ENCODE results near the gene P3H2. TPM values are rescaled to one million over a fixed set of nuclear protein-coding genes. Genes with fewer than 3 reads are reported as not detected.
A peak's percentile ranks its signal among the peaks of the same experiment; 100 is the strongest.

Gene P3H2
- total and polyA plus RNA-seq, 2 of the 4 experiments (the other 2 are of a cell fraction): 54.7 to 64.3 TPM

- no peaks in the 10 kb centered on the region for H3K27me3 ChIP-seq (ENCODE audit: control insufficient read depth, insufficient read depth, low read length)
- no peak overlapping the region for H3K27ac ChIP-seq (ENCODE audit: insufficient read depth, low read length)
- peaks cover 7 to 46% of the 10 kb centered on the region in 2 experiments; a peak in 3 of 4 replicates for H3K79me1 ChIP-seq (ENCODE audit: low read depth in 1 of 2, low read length in 2 of 2)
- BruUV-seq (replicated peaks): no TSS peak
- intact Hi-C loops (cut with micrococcal nuclease) (no loop called here), in situ Hi-C loops (cut with MboI; ENCODE audit: low sequenced_read_pairs) (no loop called here), dilution Hi-C loops (cut with HindIII; ENCODE audit: low sequenced_read_pairs, unreplicated experiment) (no loop called here)
- H3K4ac ChIP-seq (ENCODE audit: low read depth, low read length): 0 out of 2 replicates have a peak overlapping the region, but pooled peaks have one; percentile 60
- H3K9me1 ChIP-seq (ENCODE audit: insufficient read depth, low read length): 0 out of 2 replicates have a peak, but pooled peaks cover 4% of the 10 kb centered on the region
- no peak overlapping the region for H2AK5ac ChIP-seq (ENCODE audit: low read depth, low read length)
- H4K8ac ChIP-seq (ENCODE audit: low read depth in 2 of 2, low read length in 2 of 2): no peak overlapping the region
- ChIA-PET POLR2A (ENCODE audit: unreplicated experiment) (no interaction called here), CTCF (no interaction called here)
- H2BK15ac ChIP-seq (ENCODE audit: low read depth, low read length): no peak overlapping the region
- no peak overlapping the region for H4K5ac ChIP-seq (ENCODE audit: low read depth, low read length)
- no CpG with 5 or more reads among the region's 3 CpGs for WGBS, 2 experiments (ENCODE audit: extremely low coverage in 2 of 2, insufficient read length in 1 of 2)
- no peaks in the 10 kb centered on the region for H4K20me1 ChIP-seq (ENCODE audit: insufficient read depth, low read length)
- H3K14ac ChIP-seq (replicated peaks; ENCODE audit: low read depth, low read length): no peak overlapping the region; the same call in 1 of the 2 replicates
- no peak overlapping the region for H3K56ac ChIP-seq (ENCODE audit: extremely low read depth, insufficient read depth, low read length)
- H2BK5ac ChIP-seq (ENCODE audit: low read depth, low read length, poor library complexity, severe bottlenecking): no peak overlapping the region
- no peak overlapping the region for H4K91ac ChIP-seq (ENCODE audit: insufficient read depth, low read depth, low read length)
- H3K4me2 ChIP-seq (ENCODE audit: low read depth, low read length): no peak overlapping the region; the same call in 1 of the 2 replicates
- peak overlapping the region; percentile 37; the same call in 1 of the 2 replicates for H3K18ac ChIP-seq (ENCODE audit: low read depth, low read length)
- H2AK9ac ChIP-seq (replicated peaks; ENCODE audit: low read depth, low read length, poor library complexity): no peak overlapping the region
- peaks cover 7% of the 10 kb centered on the region for H3K4me1 ChIP-seq (ENCODE audit: control insufficient read depth, insufficient read depth, low read length)
- no peak overlapping the region for H3K23ac ChIP-seq (ENCODE audit: low read depth, low read length)
- H2BK120ac ChIP-seq (ENCODE audit: low read depth, low read length): no peak overlapping the region
- no peak for TF ChIP-seq FOS (IDR thresholded peaks at IDR 0.05; ENCODE audit: low read depth, low read length)
- no peak for TF ChIP-seq ELK1 (IDR thresholded peaks at IDR 0.05; ENCODE audit: borderline replicate concordance, low read depth, low read length)
- TF ChIP-seq RFX5 (IDR thresholded peaks at IDR 0.05; ENCODE audit: low read depth, low read length): no peak
- TF ChIP-seq MAFK (IDR thresholded peaks at IDR 0.05; ENCODE audit: low read depth, low read length): no peak
- no peak for TF ChIP-seq CHD1 (IDR thresholded peaks at IDR 0.05; ENCODE audit: low read depth, low read length)
- TF ChIP-seq SMC3 (IDR thresholded peaks at IDR 0.05; ENCODE audit: low read depth, low read length): no peak
- no peak overlapping the region for H2AFZ ChIP-seq (replicated peaks; ENCODE audit: low read length, poor library complexity)
- no peak overlapping the region for H3K4me3 ChIP-seq (ENCODE audit: insufficient read depth, low read depth, low read length)
- no peaks in the 10 kb centered on the region; the same call in 1 of the 2 replicates for H3K36me3 ChIP-seq (ENCODE audit: control insufficient read depth, insufficient read depth, low read length)
- DNase-seq (no peak), ATAC-seq (ENCODE audit: low read depth) (no peak)
- H3K9me3 ChIP-seq (ENCODE audit: control insufficient read depth, insufficient read depth, low read length): no peaks in the 10 kb centered on the region
- no peak overlapping the region for H2BK20ac ChIP-seq (ENCODE audit: low read depth, low read length)
- H3K9ac ChIP-seq (ENCODE audit: low read depth, low read length): no peak overlapping the region
Measured at GRCh38 chr3:190083635-190084034, 37.1 kb downstream of the P3H2 start.

Data from IMR-90 (cell line).